ENCODE data around the gene DOCK4.

DNA sequence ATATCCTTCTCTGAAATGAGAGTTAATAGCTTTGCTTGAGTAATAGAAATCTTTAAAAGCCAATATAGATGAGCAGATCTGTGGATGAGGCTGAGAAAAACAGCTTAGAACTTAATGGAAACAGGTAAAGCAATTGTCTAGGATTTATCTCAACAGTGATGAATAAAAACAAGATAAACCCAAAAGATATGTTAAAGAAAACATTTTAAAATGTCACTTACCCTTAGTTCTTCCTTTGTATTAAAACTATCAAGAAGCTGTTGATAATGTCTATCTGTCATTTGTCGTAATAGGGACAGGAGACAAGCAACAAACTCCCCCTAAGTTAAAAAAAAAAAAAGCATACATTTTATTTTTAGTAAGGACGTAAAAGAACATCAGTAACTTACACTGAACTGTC, 371.8 kb downstream of the DOCK4 start:
- TF ChIP-seq, protein P1, sequence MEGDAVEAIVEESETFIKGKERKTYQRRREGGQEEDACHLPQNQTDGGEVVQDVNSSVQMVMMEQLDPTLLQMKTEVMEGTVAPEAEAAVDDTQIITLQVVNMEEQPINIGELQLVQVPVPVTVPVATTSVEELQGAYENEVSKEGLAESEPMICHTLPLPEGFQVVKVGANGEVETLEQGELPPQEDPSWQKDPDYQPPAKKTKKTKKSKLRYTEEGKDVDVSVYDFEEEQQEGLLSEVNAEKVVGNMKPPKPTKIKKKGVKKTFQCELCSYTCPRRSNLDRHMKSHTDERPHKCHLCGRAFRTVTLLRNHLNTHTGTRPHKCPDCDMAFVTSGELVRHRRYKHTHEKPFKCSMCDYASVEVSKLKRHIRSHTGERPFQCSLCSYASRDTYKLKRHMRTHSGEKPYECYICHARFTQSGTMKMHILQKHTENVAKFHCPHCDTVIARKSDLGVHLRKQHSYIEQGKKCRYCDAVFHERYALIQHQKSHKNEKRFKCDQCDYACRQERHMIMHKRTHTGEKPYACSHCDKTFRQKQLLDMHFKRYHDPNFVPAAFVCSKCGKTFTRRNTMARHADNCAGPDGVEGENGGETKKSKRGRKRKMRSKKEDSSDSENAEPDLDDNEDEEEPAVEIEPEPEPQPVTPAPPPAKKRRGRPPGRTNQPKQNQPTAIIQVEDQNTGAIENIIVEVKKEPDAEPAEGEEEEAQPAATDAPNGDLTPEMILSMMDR (conservative IDR thresholded peaks at IDR 0.05), result no peak
- TF ChIP-seq ZFX (IDR thresholded peaks at IDR 0.05), result no peak

Data from C4-2B (cell line).